ENCODE data around the gene LILRB4. TPM values are rescaled to one million over a fixed set of nuclear protein-coding genes. Genes with fewer than 3 reads are reported as not detected.

The LILRB4 gene
- total and polyA plus RNA-seq, 4 donors = 1.9 to 5.0 (median 3.4) TPM

DNA sequence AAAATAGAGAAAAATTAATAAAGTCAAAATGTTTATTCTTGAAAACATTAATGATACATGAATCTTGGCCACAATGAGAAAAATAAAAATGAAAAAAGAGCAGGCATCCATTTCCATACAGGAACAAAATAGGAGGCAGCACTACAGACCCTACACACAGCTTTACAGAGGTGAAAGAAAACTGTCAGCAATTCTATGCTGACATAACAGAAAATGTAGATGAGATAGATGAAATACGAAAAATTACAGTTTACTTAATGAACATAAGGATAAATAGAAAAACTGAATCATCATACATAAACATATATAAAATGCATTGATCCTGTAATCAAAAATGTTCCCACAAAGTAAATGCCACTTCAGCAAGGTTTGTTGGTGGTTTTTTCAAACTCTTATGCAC, 5.6 kb downstream of the LILRB4 start:
- no peak overlapping the region for H3K9ac ChIP-seq (ENCODE audit: low read depth in 1 of 2, low read length in 2 of 2)
- peaks cover 0 to 9% (median 0%) of the 10 kb centered on the region in 4 donors for H3K27me3 ChIP-seq (ENCODE audit: control insufficient read depth in 4 of 4, insufficient read depth in 4 of 4, low read length in 3 of 4)
- H3K36me3 ChIP-seq (ENCODE audit: control insufficient read depth in 4 of 4, insufficient read depth in 3 of 4, low read depth in 1 of 4, low read length in 3 of 4) = no peaks in the 10 kb centered on the region
- TF ChIP-seq SP1 (IDR thresholded peaks at IDR 0.05) = no peak
- no peak for TF ChIP-seq FOXA1 (IDR thresholded peaks at IDR 0.05)
- no peaks in the 10 kb centered on the region for H3K4me1 ChIP-seq (ENCODE audit: control insufficient read depth in 4 of 4, insufficient read depth in 4 of 4, low read length in 3 of 4)
- no peaks in the 10 kb centered on the region for H3K9me3 ChIP-seq (ENCODE audit: control insufficient read depth in 4 of 4, low read length in 3 of 4)
- H3K4me3 ChIP-seq (ENCODE audit: low read depth in 1 of 3, low read length in 3 of 3) = no peak overlapping the region
- no peak overlapping the region for H3K27ac ChIP-seq (ENCODE audit: low read depth in 1 of 2, low read length in 2 of 2)
- 33% methylated on average over 1 of the region's 1 CpG for WGBS
- DNase-seq (ENCODE audit: low spot score) = no peak

DNA sequence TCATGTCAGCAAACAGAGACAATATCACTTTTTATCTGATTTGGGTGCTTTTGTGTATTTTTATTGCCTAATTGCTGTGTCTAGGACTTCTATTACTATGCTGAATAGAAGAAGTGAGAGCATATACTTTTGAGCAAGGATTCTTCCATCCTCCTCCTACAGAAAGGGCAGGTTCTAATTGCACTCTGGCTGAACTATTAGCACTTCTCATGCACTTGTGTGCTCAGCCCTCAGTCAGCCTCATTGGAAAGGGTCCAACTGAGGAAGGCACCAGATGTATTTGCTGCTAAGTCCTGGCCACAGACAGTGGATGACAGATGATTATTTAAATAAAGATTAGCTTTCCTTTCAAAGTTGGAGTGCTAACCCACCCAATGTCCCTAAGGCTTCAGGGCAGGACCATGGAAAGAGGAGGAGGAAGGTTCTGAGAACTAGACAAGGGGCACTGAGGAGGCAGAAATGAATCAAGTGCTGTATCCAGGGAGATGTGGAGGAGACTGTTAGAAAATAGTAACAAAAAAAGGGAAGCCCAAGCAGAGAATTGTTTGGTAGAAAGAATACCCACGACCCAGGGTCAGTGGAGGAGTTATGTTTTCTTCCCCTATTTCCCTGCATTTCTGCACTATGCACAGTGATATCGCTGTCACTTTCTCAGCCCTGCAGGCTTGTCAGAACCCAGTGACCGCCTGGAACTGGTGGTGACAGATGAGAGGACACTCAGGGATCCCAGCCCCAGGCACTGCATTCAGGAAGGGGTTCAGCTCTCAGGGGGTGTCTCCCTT, 8.0 kb downstream of the LILRB4 start:
- H3K27ac ChIP-seq (ENCODE audit: low read depth in 1 of 2, low read length in 2 of 2) = no peak overlapping the region
- H3K4me3 ChIP-seq (ENCODE audit: low read depth in 1 of 3, low read length in 3 of 3) = no peak overlapping the region
- TF ChIP-seq FOXA1 (IDR thresholded peaks at IDR 0.05) (no peak), SP1 (IDR thresholded peaks at IDR 0.05) (no peak), FOXA2 (IDR thresholded peaks at IDR 0.05) (no peak), NR2F2 (IDR thresholded peaks at IDR 0.05) (no peak), YY1 (IDR thresholded peaks at IDR 0.05) (no peak)
- TF ChIP-seq, protein P1, sequence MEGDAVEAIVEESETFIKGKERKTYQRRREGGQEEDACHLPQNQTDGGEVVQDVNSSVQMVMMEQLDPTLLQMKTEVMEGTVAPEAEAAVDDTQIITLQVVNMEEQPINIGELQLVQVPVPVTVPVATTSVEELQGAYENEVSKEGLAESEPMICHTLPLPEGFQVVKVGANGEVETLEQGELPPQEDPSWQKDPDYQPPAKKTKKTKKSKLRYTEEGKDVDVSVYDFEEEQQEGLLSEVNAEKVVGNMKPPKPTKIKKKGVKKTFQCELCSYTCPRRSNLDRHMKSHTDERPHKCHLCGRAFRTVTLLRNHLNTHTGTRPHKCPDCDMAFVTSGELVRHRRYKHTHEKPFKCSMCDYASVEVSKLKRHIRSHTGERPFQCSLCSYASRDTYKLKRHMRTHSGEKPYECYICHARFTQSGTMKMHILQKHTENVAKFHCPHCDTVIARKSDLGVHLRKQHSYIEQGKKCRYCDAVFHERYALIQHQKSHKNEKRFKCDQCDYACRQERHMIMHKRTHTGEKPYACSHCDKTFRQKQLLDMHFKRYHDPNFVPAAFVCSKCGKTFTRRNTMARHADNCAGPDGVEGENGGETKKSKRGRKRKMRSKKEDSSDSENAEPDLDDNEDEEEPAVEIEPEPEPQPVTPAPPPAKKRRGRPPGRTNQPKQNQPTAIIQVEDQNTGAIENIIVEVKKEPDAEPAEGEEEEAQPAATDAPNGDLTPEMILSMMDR (IDR thresholded peaks at IDR 0.05; ENCODE audit: low read depth, low read length, missing input control) = no peak
- TF ChIP-seq, protein P2, sequence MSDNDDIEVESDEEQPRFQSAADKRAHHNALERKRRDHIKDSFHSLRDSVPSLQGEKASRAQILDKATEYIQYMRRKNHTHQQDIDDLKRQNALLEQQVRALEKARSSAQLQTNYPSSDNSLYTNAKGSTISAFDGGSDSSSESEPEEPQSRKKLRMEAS (IDR thresholded peaks at IDR 0.05) = no peak

DNA sequence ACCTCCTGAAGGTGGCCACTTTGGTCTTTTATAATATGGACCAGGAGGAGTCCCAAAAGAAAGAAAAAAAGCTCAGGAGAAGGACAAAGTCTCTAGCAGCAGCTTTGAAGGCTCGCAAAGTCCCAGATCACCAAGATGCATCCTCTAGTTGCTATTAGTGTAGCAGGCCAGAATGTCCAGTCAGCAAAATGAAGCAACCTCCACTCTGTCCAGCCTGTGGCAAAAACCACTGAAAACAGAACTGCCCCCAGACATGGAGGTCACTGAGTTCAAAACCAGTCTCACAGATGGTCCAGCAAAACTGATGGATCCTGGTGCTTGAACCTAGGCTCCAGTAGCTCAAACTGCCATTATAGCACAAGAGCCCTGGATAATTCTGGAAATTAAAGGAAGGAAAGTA, 10.4 kb downstream of the LILRB4 start:
- H3K27me3 ChIP-seq (ENCODE audit: control insufficient read depth in 4 of 4, insufficient read depth in 4 of 4, low read length in 3 of 4) = peaks cover 0 to 12% (median 1%) of the 10 kb centered on the region in 4 donors
- no peaks in the 10 kb centered on the region for H3K4me1 ChIP-seq (ENCODE audit: control insufficient read depth in 4 of 4, insufficient read depth in 4 of 4, low read length in 3 of 4)
- TF ChIP-seq FOXA2 (IDR thresholded peaks at IDR 0.05) (no peak), RXRA (IDR thresholded peaks at IDR 0.05) (peak in 1 of 2 donors; percentile 4)
- 86% methylated on average over 1 of the region's 1 CpG for WGBS
- no peaks in the 10 kb centered on the region for H3K36me3 ChIP-seq (ENCODE audit: control insufficient read depth in 4 of 4, insufficient read depth in 3 of 4, low read depth in 1 of 4, low read length in 3 of 4)
- H3K4me3 ChIP-seq (ENCODE audit: low read depth in 1 of 3, low read length in 3 of 3) = no peak overlapping the region
- no peak overlapping the region for H3K9ac ChIP-seq (ENCODE audit: low read depth in 1 of 2, low read length in 2 of 2)
- no peaks in the 10 kb centered on the region for H3K9me3 ChIP-seq (ENCODE audit: control insufficient read depth in 4 of 4, low read length in 3 of 4)
- DNase-seq (ENCODE audit: low spot score) = no peak
- H3K27ac ChIP-seq (ENCODE audit: low read depth in 1 of 2, low read length in 2 of 2) = no peak overlapping the region

More for the DNA sequence above, 8.0 kb downstream of the LILRB4 start:
- no peak for DNase-seq (ENCODE audit: low spot score)
- Histone ChIP-seq H3K27me3 (ENCODE audit: control insufficient read depth in 4 of 4, insufficient read depth in 4 of 4, low read length in 3 of 4) (peaks cover 0 to 9% (median 0%) of the 10 kb centered on the region in 4 donors), H3K4me1 (ENCODE audit: control insufficient read depth in 4 of 4, insufficient read depth in 4 of 4, low read length in 3 of 4) (no peaks in the 10 kb centered on the region), H3K9me3 (ENCODE audit: control insufficient read depth in 4 of 4, low read length in 3 of 4) (no peaks in the 10 kb centered on the region), H3K9ac (ENCODE audit: low read depth in 1 of 2, low read length in 2 of 2) (no peak overlapping the region), H3K36me3 (ENCODE audit: control insufficient read depth in 4 of 4, insufficient read depth in 3 of 4, low read depth in 1 of 4, low read length in 3 of 4) (no peaks in the 10 kb centered on the region)
- WGBS = 45% methylated on average over 3 of the region's 3 CpGs

DNA sequence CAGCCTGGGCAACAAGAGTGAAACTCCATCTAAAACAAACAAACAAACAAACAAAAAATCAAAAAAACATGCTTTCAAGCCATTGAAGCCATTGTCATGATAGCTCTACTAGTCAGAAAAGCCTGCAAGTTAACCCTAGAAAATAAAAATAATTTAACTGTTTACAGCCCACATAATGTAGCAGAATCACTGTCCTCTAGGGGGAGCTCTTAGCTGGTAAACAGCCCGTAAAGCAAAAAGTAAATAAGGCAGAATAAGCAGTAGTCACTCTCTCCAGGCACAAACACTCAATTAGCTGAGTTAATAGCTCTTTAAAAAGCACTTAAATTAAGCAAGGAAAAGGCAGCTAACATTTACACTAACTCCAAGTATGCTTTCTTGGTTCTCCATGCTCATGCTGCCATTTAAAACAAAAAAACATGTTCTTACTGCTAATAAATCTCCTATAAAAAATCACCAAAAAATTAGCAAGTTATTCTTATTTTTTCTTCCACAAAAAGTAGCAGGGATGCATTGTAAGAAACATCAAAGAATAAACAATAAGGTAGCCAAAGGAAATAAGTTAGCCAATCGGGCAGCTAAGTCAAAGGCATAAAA, 11.3 kb downstream of the LILRB4 start:
- TF ChIP-seq, protein P1 (IDR thresholded peaks at IDR 0.05; ENCODE audit: low read depth, low read length, missing input control) = peak; percentile 52
- TF ChIP-seq RAD21 (IDR thresholded peaks at IDR 0.05) = peak in 1 of 2 donors; percentile 62
- TF ChIP-seq FOXA2 (IDR thresholded peaks at IDR 0.05) = peak; percentile 68
- TF ChIP-seq, protein P3, sequence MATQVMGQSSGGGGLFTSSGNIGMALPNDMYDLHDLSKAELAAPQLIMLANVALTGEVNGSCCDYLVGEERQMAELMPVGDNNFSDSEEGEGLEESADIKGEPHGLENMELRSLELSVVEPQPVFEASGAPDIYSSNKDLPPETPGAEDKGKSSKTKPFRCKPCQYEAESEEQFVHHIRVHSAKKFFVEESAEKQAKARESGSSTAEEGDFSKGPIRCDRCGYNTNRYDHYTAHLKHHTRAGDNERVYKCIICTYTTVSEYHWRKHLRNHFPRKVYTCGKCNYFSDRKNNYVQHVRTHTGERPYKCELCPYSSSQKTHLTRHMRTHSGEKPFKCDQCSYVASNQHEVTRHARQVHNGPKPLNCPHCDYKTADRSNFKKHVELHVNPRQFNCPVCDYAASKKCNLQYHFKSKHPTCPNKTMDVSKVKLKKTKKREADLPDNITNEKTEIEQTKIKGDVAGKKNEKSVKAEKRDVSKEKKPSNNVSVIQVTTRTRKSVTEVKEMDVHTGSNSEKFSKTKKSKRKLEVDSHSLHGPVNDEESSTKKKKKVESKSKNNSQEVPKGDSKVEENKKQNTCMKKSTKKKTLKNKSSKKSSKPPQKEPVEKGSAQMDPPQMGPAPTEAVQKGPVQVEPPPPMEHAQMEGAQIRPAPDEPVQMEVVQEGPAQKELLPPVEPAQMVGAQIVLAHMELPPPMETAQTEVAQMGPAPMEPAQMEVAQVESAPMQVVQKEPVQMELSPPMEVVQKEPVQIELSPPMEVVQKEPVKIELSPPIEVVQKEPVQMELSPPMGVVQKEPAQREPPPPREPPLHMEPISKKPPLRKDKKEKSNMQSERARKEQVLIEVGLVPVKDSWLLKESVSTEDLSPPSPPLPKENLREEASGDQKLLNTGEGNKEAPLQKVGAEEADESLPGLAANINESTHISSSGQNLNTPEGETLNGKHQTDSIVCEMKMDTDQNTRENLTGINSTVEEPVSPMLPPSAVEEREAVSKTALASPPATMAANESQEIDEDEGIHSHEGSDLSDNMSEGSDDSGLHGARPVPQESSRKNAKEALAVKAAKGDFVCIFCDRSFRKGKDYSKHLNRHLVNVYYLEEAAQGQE (IDR thresholded peaks at IDR 0.05) = no peak
- Histone ChIP-seq H3K27ac (ENCODE audit: low read depth in 1 of 2, low read length in 2 of 2) (no peak overlapping the region), H3K27me3 (ENCODE audit: control insufficient read depth in 4 of 4, insufficient read depth in 4 of 4, low read length in 3 of 4) (peaks cover 0 to 12% (median 1%) of the 10 kb centered on the region in 4 donors), H3K4me1 (ENCODE audit: control insufficient read depth in 4 of 4, insufficient read depth in 4 of 4, low read length in 3 of 4) (no peaks in the 10 kb centered on the region), H3K9me3 (ENCODE audit: control insufficient read depth in 4 of 4, low read length in 3 of 4) (no peaks in the 10 kb centered on the region), H3K36me3 (ENCODE audit: control insufficient read depth in 4 of 4, insufficient read depth in 3 of 4, low read depth in 1 of 4, low read length in 3 of 4) (no peaks in the 10 kb centered on the region), H3K4me3 (ENCODE audit: low read depth in 1 of 3, low read length in 3 of 3) (no peak overlapping the region), H3K9ac (ENCODE audit: low read depth in 1 of 2, low read length in 2 of 2) (no peak overlapping the region)
- DNase-seq (ENCODE audit: low spot score) = no peak
- WGBS = 44% methylated on average over 2 of the region's 2 CpGs
